GM19455 (cell line): Measurements from ENCODE around the gene PHACTR1.

ENCODE experiments used
- ATAC-seq: cut with Tn5 transposase; IDR thresholded peaks from one replicate; pipeline ENCODE4 v1.9.1; 2021; ENCODE audit not compliant: unreplicated experiment

Gene PHACTR1

GRCh38 chr6:13177664-13178063 is 461.1 kb downstream of the PHACTR1 start:
- ATAC-seq, result no peak

DNA sequence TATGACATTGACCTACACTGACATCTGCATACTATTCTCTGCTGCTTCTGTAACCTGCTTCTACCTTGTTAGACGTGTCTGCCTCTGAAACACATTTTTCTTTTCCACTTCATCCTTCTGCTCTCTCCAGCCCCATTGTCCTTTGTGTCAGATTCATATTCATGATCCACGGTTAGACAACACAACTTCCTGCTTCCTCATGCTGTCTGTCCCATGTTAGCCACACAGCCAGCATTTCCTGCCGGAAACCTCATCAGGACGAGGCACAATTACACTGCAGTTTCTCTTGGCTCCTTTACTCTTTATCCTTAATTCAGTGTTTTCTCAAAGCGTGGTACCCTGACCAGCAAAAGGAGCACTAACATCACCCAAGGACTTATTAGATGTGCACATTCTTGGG is 461.5 kb downstream of the PHACTR1 start:
- no peak for ATAC-seq

DNA sequence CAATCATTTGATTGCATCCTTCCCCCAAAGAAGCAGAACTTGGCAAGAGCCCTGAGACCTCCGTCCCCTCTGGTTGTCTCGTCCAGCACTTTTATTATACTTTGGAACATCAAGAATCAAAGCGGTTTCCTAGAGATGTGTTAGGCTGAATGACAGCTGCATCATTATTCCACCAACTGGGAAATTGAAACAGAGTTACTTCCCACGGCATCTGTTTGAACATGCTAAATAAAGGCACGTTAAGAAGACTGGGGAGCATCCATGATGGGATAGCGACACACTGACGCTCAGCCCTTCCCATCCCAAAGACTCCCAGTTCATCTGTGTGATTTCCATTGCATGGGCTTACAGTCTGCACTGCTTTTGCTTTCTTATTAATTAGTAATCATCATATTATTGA is 464.0 kb downstream of the PHACTR1 start:
- no peak for ATAC-seq

- ATAC-seq, result no peak
Measured at GRCh38 chr6:13181393-13181792, 464.8 kb downstream of the PHACTR1 start.

DNA sequence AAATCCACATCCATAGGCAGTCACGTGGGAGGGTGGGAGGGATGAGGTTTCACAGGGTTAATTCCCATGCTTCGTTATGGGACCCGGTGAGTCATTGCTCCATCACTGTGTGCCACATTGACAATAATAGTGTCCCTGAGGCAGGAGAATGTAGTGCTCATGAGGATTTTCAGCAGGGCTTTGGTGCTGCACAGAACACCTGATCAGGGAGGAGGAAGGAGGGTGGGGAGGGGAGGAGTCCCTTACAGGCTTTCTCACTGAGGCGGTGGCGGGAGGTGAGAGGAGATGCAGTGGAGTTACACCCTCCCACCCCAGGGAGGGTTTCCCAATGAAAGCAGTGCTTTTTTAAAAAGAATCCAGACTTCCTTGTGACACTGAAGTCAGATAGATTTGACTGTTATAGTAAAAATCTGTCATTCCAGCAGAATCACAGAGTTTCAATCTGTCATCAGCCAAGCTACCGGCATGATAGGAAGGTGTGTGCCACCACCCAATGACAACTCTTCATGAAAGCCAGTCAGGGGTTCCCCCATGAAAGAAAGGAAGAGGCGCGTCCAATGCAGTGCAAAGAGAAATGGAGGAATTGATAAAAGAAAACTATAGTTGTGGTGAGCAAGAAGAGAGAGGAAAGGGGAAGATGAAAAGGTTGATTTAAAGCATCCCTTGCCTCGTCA is 467.0 kb downstream of the PHACTR1 start:
- no peak for ATAC-seq

GRCh38 chr6:13184089-13184468 is 467.5 kb downstream of the PHACTR1 start:
- ATAC-seq, result no peak

GRCh38 chr6:13184547-13184946 is 468.0 kb downstream of the PHACTR1 start:
- ATAC-seq, result no peak

DNA sequence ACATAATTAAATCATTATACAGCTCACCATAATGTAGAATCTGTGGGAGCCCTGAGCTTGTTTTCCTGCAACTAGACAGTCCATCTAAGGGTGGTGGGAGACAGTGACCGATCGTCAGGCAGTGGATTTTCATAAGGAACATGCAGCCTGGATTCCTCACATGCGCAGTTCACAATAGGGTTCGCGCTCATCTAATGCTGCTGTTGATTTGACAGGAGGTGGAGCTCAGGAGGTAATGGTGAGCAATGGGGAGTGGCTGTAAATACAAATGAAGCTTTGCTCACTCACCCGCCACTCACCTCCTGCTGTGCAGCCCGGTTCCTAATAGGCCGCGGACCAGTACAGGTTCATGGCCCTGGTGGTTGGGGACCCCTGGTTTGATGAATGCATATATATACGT is 470.3 kb downstream of the PHACTR1 start:
- ATAC-seq, result no peak

DNA sequence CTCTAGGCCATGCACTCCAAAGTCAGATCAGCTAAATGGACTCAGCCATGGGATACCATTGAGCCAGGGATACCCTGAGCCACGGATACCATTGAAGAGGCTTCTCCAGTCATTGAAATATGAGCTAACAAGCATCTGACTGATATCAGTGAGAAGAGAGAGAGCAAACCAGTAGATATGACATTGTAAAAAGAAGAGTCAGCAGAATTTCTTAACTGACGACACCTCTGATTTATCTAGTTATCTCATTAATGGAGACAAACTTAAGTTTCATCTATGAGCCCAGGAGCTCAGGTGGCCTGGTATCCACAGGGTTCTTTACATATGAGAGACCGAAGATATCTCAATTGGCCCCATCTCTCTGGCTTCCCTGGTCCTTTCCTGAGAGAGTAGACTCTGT is 471.1 kb downstream of the PHACTR1 start:
- no peak for ATAC-seq

GRCh38 chr6:13188306-13188705 is 471.7 kb downstream of the PHACTR1 start:
- ATAC-seq, result no peak

DNA sequence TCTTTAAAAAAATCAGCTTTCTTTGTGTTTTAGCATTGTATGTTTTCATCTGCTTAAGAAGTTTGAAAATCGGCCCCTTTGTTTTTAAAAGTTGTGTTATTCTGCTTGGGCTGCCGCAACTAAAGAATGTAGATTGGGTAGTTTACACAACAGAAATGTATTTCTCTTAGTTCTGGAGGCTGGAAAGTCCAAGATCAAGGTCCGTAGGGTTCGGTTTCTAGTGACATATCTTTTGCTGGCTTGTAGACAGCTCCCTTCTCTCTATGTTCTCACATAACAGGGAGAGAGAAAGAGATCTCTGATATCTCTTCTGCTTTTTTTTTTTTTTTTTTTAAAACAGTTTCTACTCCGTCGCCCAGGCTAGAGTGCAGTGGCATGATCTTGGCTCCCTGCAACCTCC is 473.1 kb downstream of the PHACTR1 start:
- no peak for ATAC-seq

GRCh38 chr6:13190376-13190775 is 473.8 kb downstream of the PHACTR1 start:
- ATAC-seq, result no peak

GRCh38 chr6:13191461-13191860 is 474.9 kb downstream of the PHACTR1 start:
- no peak for ATAC-seq

DNA sequence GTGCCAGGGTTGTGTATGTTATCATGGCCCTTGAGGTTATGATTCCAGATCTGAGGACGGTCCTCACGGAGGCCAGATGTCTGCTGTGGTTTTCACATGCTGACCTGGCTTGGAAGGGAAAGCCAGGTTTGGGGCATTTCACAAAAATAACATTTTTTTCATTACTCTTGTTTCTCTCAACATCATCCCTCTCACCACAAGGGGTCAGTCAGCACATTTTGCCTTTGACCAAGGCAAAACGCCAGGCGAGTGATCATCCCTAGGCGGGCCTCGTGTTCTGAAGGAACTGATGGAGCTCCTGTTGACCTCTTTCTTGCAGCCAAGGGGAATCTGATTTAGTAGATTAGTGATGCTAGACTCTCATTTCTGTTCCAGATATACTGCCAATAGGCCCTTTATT is 478.3 kb downstream of the PHACTR1 start:
- no peak for ATAC-seq

DNA sequence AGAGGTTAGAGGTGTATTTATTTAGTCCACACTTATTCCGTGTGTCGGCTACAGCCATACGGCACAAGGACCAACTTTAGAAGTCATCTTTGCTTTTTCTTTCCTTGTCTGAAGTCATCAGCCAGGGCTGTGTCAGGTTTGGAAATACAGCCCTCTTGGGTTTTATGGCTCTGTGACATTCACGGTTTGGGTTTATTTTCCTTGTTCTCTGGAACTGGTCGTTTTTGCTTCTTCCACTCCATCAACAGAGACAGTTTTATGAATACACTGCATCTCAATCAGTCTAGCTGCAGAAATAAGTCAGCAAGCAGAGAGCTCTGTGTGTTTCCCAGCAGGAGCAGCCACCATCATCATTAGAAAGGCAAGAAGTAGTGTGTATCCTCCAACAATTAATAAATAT is 479.2 kb downstream of the PHACTR1 start:
- ATAC-seq, result no peak

GRCh38 chr6:13198168-13198567 is 481.6 kb downstream of the PHACTR1 start:
- ATAC-seq, result no peak

- no peak for ATAC-seq
Measured at GRCh38 chr6:13201336-13201735, 484.8 kb downstream of the PHACTR1 start.

- no peak for ATAC-seq
Measured at GRCh38 chr6:13203145-13203544, 486.6 kb downstream of the PHACTR1 start.

GRCh38 chr6:13205106-13205505 is 488.5 kb downstream of the PHACTR1 start:
- ATAC-seq, result no peak

DNA sequence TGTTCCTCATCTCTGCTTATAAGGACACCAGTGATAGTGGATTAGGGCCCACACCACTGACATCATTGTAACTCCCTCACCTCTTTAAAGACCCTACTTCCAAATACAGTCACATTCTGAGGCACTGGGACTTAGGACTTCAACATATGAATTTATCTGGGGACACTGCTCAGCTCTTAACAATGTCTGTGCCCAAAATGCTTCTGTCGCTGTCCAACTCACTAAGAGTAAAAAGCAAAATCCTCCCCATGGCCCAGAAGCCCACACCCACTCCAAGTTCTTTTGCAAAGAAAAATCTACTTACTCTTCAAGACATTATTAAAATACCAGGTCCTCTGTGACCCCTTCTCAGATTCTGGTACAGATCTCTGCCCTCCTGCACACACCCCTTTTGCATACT is 495.5 kb downstream of the PHACTR1 start:
- ATAC-seq, result no peak

GRCh38 chr6:13212538-13212937 is 496.0 kb downstream of the PHACTR1 start:
- ATAC-seq, result no peak

DNA sequence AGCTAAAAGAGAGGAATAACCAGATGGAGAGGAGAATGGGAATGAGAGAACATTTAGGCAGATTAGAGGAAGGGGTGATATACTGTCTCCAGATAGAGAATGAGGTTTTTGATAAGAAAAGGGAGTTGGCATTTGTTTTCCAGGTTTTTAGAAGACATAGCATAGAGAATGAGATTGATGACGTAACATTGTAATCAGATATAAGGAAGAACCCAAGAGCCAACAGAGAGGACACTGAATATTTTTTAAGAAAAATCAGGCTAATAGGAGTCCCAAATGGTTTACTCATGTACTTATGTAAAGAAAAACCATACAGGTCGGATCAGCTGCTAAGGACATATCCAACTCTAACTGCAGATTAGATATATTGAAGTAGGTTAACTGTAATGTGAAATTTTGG is 498.8 kb downstream of the PHACTR1 start:
- ATAC-seq, result no peak

DNA sequence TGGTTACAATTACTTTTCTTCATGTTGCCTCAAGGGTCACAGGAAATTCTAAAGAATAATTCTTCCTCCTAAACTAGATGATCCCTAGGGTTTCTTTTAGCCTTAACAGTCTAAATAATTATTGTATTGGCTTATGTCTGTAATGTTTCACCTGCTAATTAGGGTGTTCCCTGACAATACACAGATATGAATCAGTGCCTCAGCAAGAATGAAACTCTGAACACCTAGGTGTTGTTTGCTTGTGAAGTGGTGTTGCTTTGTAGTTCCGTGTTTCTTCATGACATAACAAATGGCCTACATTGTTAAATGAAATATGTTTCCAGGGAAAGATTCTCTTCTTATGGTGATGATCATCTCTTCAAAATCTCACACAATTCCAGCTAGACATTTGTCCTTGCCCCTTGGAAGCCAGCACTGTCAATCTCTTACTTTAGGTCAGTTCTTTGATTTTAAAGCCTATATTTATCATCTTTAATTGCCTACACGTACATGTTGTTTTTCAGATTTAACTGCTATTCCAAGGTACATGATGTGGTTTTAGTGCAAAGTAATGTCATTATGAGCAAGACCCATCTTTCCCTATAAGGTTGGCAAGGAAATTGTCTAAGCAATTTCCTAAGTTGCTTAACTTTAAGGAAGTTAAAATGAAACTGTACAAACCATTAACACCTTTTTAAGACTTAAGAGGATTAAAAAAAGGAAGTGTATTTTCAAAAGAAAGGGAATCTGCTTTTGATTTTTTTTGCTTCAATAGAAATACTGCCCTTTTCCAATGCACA is 499.9 kb downstream of the PHACTR1 start:
- ATAC-seq, result no peak
